ENCODE results near the gene HIGD1C. TPM values are rescaled to one million over a fixed set of nuclear protein-coding genes. Genes with fewer than 3 reads are reported as not detected.

Gene HIGD1C
- total RNA-seq, 1 donor from 2014 or later = not detected

- DNase-seq (ENCODE audit: low read depth, low spot score) = no peak
These were observed 29.2 kb downstream of the HIGD1C start for GRCh38 chr12:50981319-50982239.

- no peak for DNase-seq (ENCODE audit: low read depth, low spot score)
These were observed 32.4 kb downstream of the HIGD1C start for GRCh38 chr12:50984586-50985298.

GRCh38 chr12:50985322-50985721 lies 33.0 kb downstream of the HIGD1C start:
- DNase-seq (ENCODE audit: low read depth, low spot score) = peak; percentile 75

GRCh38 chr12:50986966-50987737 lies 34.8 kb downstream of the HIGD1C start:
- DNase-seq (ENCODE audit: low read depth, low spot score) = peak; percentile 40

GRCh38 chr12:50988051-50988450 lies 35.7 kb downstream of the HIGD1C start:
- DNase-seq (ENCODE audit: low read depth, low spot score) = no peak

GRCh38 chr12:50988871-50989270 lies 36.5 kb downstream of the HIGD1C start:
- DNase-seq (ENCODE audit: low read depth, low spot score) = peak; percentile 57

- no peak for DNase-seq (ENCODE audit: low read depth, low spot score)
These were observed 37.9 kb downstream of the HIGD1C start for GRCh38 chr12:50990147-50990727.

- no peak for DNase-seq (ENCODE audit: low read depth, low spot score)
These were observed 38.4 kb downstream of the HIGD1C start for GRCh38 chr12:50990791-50991190.

- no peak for DNase-seq (ENCODE audit: low read depth, low spot score)
These were observed 38.9 kb downstream of the HIGD1C start for GRCh38 chr12:50991291-50991690.

GRCh38 chr12:50992819-50993218 lies 40.5 kb downstream of the HIGD1C start:
- DNase-seq (ENCODE audit: low read depth, low spot score) = no peak

- no peak for DNase-seq (ENCODE audit: low read depth, low spot score)
These were observed 46.7 kb downstream of the HIGD1C start for GRCh38 chr12:50999093-50999492.

- no peak for DNase-seq (ENCODE audit: low read depth, low spot score)
These were observed 47.9 kb downstream of the HIGD1C start for GRCh38 chr12:51000245-51000644.

- DNase-seq (ENCODE audit: low read depth, low spot score) = no peak
These were observed 49.5 kb downstream of the HIGD1C start for GRCh38 chr12:51001799-51002198.

- DNase-seq (ENCODE audit: low read depth, low spot score) = no peak
These were observed 52.2 kb downstream of the HIGD1C start for GRCh38 chr12:51004504-51004903.

- no peak for DNase-seq (ENCODE audit: low read depth, low spot score)
These were observed 52.7 kb downstream of the HIGD1C start for GRCh38 chr12:51005030-51005429.

GRCh38 chr12:51005671-51006070 lies 53.3 kb downstream of the HIGD1C start:
- DNase-seq (ENCODE audit: low read depth, low spot score) = no peak

- DNase-seq (ENCODE audit: low read depth, low spot score) = no peak
These were observed 56.1 kb downstream of the HIGD1C start for GRCh38 chr12:51008329-51009055.

- no peak for DNase-seq (ENCODE audit: low read depth, low spot score)
These were observed 56.7 kb downstream of the HIGD1C start for GRCh38 chr12:51009056-51009440.

GRCh38 chr12:51011955-51012354 lies 59.6 kb downstream of the HIGD1C start:
- no peak for DNase-seq (ENCODE audit: low read depth, low spot score)

GRCh38 chr12:51012570-51013236 lies 60.4 kb downstream of the HIGD1C start:
- DNase-seq (ENCODE audit: low read depth, low spot score) = no peak
